ENCODE measurements around the gene PYGO1. TPM values are rescaled to one million over a fixed set of nuclear protein-coding genes. Genes with fewer than 3 reads are reported as not detected.
"Not testable (repeated sequence)": the region's sequence is repeated elsewhere in the genome, so short reads cannot be mapped to it uniquely, and the experiment has no call there.

The PYGO1 gene
- total RNA-seq, 2 experiments from 2014 or later = not detected

- H3K9me3 ChIP-seq (ENCODE audit: control insufficient read depth in 1 of 2, insufficient read depth in 1 of 2, low read length in 2 of 2) = peaks cover 0 to 5% of the 10 kb centered on the region in 2 experiments
- ChIA-PET POLR2A (no interaction called here), CTCF (no interaction called here)
- ATAC-seq (ENCODE audit: poor library complexity) = no peak
- no peak for TF ChIP-seq CTCF (IDR thresholded peaks at IDR 0.05)
- H3K27me3 Mint-ChIP-seq = peaks cover 21% of the 10 kb centered on the region
- no peaks in the 10 kb centered on the region for H3K36me3 ChIP-seq (ENCODE audit: insufficient read depth, low read length)
- no peak overlapping the region for H3K4me3 Mint-ChIP-seq
- H3K27me3 ChIP-seq (ENCODE audit: control insufficient read depth in 1 of 2, insufficient read depth in 2 of 2, low read length in 2 of 2) = no peaks in the 10 kb centered on the region
- no peaks in the 10 kb centered on the region for H3K4me1 Mint-ChIP-seq (ENCODE audit: low read depth)
- intact Hi-C loops (cut with DNase I, micrococcal nuclease) = no loop called here
- H3K27ac Mint-ChIP-seq = no peak overlapping the region
- H3K4me3 ChIP-seq (ENCODE audit: low read length) = no peak overlapping the region
- H3K36me3 Mint-ChIP-seq (ENCODE audit: low read depth) = no peaks in the 10 kb centered on the region
- no peaks in the 10 kb centered on the region for H3K9me3 Mint-ChIP-seq
- no peaks in the 10 kb centered on the region for H3K4me1 ChIP-seq (ENCODE audit: insufficient read depth, low read length)
- no peak overlapping the region for H3K27ac ChIP-seq (ENCODE audit: low read depth in 1 of 2, low read length in 2 of 2)
- no peak for DNase-seq
These were observed 13.2 kb upstream of the PYGO1 start for GRCh38 chr15:55601374-55601773.

GRCh38 chr15:55599439-55599838 is 11.3 kb upstream of the PYGO1 start:
- Mint-ChIP-seq H3K36me3 (ENCODE audit: low read depth) (no peaks in the 10 kb centered on the region), H3K9me3 (no peaks in the 10 kb centered on the region), H3K4me3 (no peak overlapping the region), H3K27ac (no peak overlapping the region), H3K4me1 (ENCODE audit: low read depth) (no peaks in the 10 kb centered on the region), H3K27me3 (peaks cover 25% of the 10 kb centered on the region)
- no peak overlapping the region for H3K27ac ChIP-seq (ENCODE audit: low read depth in 1 of 2, low read length in 2 of 2)
- no peak for TF ChIP-seq CTCF (IDR thresholded peaks at IDR 0.05)
- peaks cover 0 to 3% of the 10 kb centered on the region in 2 experiments for H3K9me3 ChIP-seq (ENCODE audit: control insufficient read depth in 1 of 2, insufficient read depth in 1 of 2, low read length in 2 of 2)
- ATAC-seq (ENCODE audit: poor library complexity) = no peak
- DNase-seq = no peak
- H3K27me3 ChIP-seq (ENCODE audit: control insufficient read depth in 1 of 2, insufficient read depth in 2 of 2, low read length in 2 of 2) = no peaks in the 10 kb centered on the region
- H3K4me1 ChIP-seq (ENCODE audit: insufficient read depth, low read length) = no peaks in the 10 kb centered on the region
- H3K36me3 ChIP-seq (ENCODE audit: insufficient read depth, low read length) = no peaks in the 10 kb centered on the region
- intact Hi-C loops (cut with DNase I, micrococcal nuclease) = no loop called here
- POLR2A ChIA-PET = no interaction called here
- no peak overlapping the region for H3K4me3 ChIP-seq (ENCODE audit: low read length)
- CTCF ChIA-PET = no interaction called here

- H3K4me3 Mint-ChIP-seq; H3K9me3 Mint-ChIP-seq; POLR2A ChIA-PET; DNase-seq; H3K4me3 ChIP-seq (ENCODE audit: low read length); ATAC-seq (ENCODE audit: poor library complexity); H3K27ac Mint-ChIP-seq; H3K36me3 Mint-ChIP-seq (ENCODE audit: low read depth); H3K4me1 Mint-ChIP-seq (ENCODE audit: low read depth); CTCF ChIA-PET; intact Hi-C loops (cut with DNase I, micrococcal nuclease); H3K4me1 ChIP-seq (ENCODE audit: insufficient read depth, low read length); H3K27ac ChIP-seq (ENCODE audit: low read depth in 1 of 2, low read length in 2 of 2); H3K9me3 ChIP-seq (ENCODE audit: control insufficient read depth in 1 of 2, insufficient read depth in 1 of 2, low read length in 2 of 2); H3K36me3 ChIP-seq (ENCODE audit: insufficient read depth, low read length): not testable (repeated sequence)
- peaks cover 46% of the 10 kb centered on the region for H3K27me3 Mint-ChIP-seq
- peaks cover 14 to 22% of the 10 kb centered on the region in 2 experiments for H3K27me3 ChIP-seq (ENCODE audit: control insufficient read depth in 1 of 2, insufficient read depth in 2 of 2, low read length in 2 of 2)
These were observed 4.9 kb upstream of the PYGO1 start for GRCh38 chr15:55593019-55593418.

GRCh38 chr15:55590788-55591187 is 2.6 kb upstream of the PYGO1 start:
- ChIA-PET CTCF (no interaction called here), POLR2A (no interaction called here)
- Mint-ChIP-seq H3K27ac (no peak overlapping the region), H3K4me3 (no peak overlapping the region), H3K36me3 (ENCODE audit: low read depth) (no peaks in the 10 kb centered on the region), H3K9me3 (no peaks in the 10 kb centered on the region), H3K4me1 (ENCODE audit: low read depth) (no peaks in the 10 kb centered on the region), H3K27me3 (peaks cover 38% of the 10 kb centered on the region)
- Histone ChIP-seq H3K27ac (ENCODE audit: low read depth in 1 of 2, low read length in 2 of 2) (no peak overlapping the region), H3K36me3 (ENCODE audit: insufficient read depth, low read length) (no peaks in the 10 kb centered on the region), H3K4me3 (ENCODE audit: low read length) (no peak overlapping the region), H3K9me3 (ENCODE audit: control insufficient read depth in 1 of 2, insufficient read depth in 1 of 2, low read length in 2 of 2) (peaks cover 0 to 8% of the 10 kb centered on the region in 2 experiments), H3K27me3 (ENCODE audit: control insufficient read depth in 1 of 2, insufficient read depth in 2 of 2, low read length in 2 of 2) (peaks cover 26 to 42% of the 10 kb centered on the region in 2 experiments), H3K4me1 (ENCODE audit: insufficient read depth, low read length) (peaks cover 10% of the 10 kb centered on the region)
- intact Hi-C loops (cut with DNase I, micrococcal nuclease) = no loop called here
- TF ChIP-seq CTCF (IDR thresholded peaks at IDR 0.05) = no peak
- DNase-seq (no peak), ATAC-seq (ENCODE audit: poor library complexity) (no peak)
